GM19099 (cell line): ENCODE data around the gene FHL5.

Source experiments
- POLR2A ChIP-seq: IDR thresholded peaks from 3 replicates; pipeline ENCODE4 v1.6.1; 2011; ENCODE audit warnings: low read depth; ENCODE audit not compliant: insufficient read length; ENCODE audit errors: extremely low read depth

Gene FHL5

DNA sequence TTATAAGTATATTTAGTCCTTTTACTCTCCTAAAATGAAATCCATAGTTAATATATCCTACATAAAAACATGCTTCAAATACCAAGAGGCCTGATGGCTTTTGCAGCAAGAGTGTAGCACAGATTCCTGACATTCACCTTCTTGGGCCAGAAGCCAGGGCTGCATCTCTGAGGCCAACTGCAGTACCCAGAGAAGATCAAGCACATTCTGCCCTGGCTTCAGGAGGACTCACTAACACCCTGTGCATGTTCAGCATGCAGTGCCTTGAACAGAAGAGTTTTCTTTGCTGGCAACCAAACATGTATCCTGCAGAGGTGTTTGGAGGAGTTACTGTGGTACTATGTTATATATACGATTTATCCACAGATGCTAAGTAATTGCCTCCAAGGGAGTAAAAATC is 90.3 kb downstream of the FHL5 start:
- TF ChIP-seq POLR2A = no peak

DNA sequence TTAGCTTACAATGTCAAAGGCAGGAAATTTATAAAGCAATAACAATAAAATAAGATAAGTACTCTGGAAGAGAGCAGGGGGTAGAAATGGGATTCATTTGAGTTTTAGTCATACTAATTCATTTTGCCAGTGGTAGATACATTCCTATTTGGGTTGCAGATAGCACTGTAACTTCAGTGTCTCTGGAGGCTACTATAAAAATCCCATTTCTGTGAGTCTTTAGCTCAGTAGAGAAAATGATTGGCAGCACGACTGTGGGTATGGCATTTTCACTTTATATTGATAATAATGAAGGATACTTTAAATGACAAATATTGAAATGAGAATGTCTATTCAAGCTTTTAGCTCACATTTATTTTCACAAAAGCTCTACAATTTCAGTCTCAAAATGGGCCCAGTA is 93.6 kb downstream of the FHL5 start:
- TF ChIP-seq POLR2A = no peak

DNA sequence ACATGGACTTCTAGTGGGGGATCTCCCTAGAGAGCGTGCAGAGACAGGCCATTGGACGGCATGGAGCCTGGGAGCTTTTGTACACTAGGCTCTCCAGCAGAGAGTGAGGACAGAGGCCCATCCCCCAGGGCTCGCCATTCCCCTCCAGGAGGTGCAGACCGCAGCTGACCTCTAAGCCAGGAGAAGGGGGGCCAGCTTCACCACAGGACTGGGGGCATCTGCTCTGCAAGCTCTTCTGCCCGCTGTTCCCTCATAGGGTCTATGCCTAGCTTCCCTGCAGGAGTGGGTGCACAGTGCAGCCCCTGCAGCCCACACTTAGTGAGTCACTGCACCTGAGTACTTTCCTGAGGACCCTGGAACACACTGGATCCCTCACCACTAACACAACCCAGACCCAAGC is 94.4 kb downstream of the FHL5 start:
- TF ChIP-seq POLR2A = no peak

DNA sequence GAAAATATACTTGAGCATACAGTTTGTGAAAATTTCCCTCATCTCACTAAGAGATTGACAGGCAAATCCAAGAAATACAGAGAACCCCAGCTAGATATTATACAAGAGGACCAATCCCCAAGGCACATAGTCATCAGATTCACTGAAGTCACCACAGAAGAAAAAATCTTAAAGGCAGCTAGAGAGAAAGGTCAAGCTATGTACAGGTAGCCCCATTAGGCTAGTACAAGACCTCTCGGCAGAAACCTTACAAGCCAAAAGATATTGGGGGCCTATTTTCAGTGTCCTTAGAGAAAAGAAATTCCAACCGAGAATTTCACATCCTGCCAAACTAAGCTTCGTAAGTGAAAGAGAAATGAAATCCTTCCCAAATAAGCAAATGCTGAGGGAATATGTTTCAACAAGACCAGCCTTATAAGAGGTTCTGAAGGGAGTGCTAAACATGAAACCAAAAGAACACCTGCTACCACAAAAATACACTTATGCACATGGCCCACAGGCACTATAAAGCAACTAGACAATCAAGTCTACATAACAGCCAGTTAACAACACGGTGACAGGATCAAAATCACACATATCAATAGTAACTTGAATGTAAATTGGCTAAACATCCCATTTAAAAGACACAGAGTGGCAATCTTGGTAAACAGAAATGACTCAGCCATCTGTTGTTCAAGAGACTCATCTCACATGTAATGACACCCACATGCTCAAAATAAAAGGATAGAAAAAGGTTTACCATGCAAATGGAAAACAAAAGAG is 96.3 kb downstream of the FHL5 start:
- TF ChIP-seq POLR2A = no peak
